ENCODE data around the gene PPARA. TPM values are rescaled to one million over a fixed set of nuclear protein-coding genes. Genes with fewer than 3 reads are reported as not detected.
A peak's percentile ranks its signal among the peaks of the same experiment; 100 is the strongest.

PPARA gene
- total and polyA plus RNA-seq, 2 of the 4 experiments (the other 2 are of a cell fraction) = 3.1 to 7.0 TPM

- peaks cover 5% of the 10 kb centered on the region; the same call in 1 of the 2 replicates for H3K9me1 ChIP-seq (ENCODE audit: insufficient read depth, low read length)
- H3K4me2 ChIP-seq (ENCODE audit: low read depth, low read length) = no peak overlapping the region
- dilution Hi-C loops (cut with HindIII; ENCODE audit: low sequenced_read_pairs, unreplicated experiment) = no loop called here
- peak overlapping the region; percentile 38; the same call in 1 of the 2 replicates for H4K91ac ChIP-seq (ENCODE audit: insufficient read depth, low read depth, low read length)
- BruUV-seq (replicated peaks) = no TSS peak
- TF ChIP-seq FOS (IDR thresholded peaks at IDR 0.05; ENCODE audit: low read depth, low read length) (no peak), POLR2A (IDR thresholded peaks at IDR 0.05; ENCODE audit: low read depth, low read length) (no peak), USF2 (IDR thresholded peaks at IDR 0.05; ENCODE audit: low read depth, low read length) (no peak), CTCF (conservative IDR thresholded peaks at IDR 0.05; ENCODE audit: low read depth, low read length) (no peak), MXI1 (IDR thresholded peaks at IDR 0.05; ENCODE audit: borderline replicate concordance, low read depth, low read length) (no peak), BHLHE40 (IDR thresholded peaks at IDR 0.05; ENCODE audit: low read depth, low read length) (no peak)
- no peak overlapping the region for H3K18ac ChIP-seq (ENCODE audit: low read depth, low read length)
- H2AFZ ChIP-seq (replicated peaks; ENCODE audit: low read length, poor library complexity) = peak overlapping the region; percentile 63
- H3K14ac ChIP-seq (replicated peaks; ENCODE audit: low read depth, low read length) = no peak overlapping the region
- intact Hi-C loops (cut with micrococcal nuclease) = no loop called here
- WGBS, 2 experiments (ENCODE audit: extremely low coverage in 2 of 2, insufficient read length in 1 of 2) = 94% methylated on average over 4 of the region's 19 CpGs; no CpG with 5 or more reads in 1 of the 2 experiments
- H4K5ac ChIP-seq (ENCODE audit: low read depth, low read length) = no peak overlapping the region
- no peak overlapping the region for H3K56ac ChIP-seq (ENCODE audit: extremely low read depth, insufficient read depth, low read length)
- H2AK9ac ChIP-seq (replicated peaks; ENCODE audit: low read depth, low read length, poor library complexity) = peak overlapping the region; percentile 83
- no peaks in the 10 kb centered on the region for H3K9me3 ChIP-seq (ENCODE audit: control insufficient read depth, insufficient read depth, low read length)
- POLR2A ChIA-PET (ENCODE audit: unreplicated experiment) = no interaction called here
- ATAC-seq (ENCODE audit: low read depth) (no peak), DNase-seq (no peak)
- peak overlapping the region; percentile 15; the same call in 1 of the 2 replicates for H3K4ac ChIP-seq (ENCODE audit: low read depth, low read length)
- H4K20me1 ChIP-seq (ENCODE audit: insufficient read depth, low read length) = peaks cover 55% of the 10 kb centered on the region
- H2BK15ac ChIP-seq (ENCODE audit: low read depth, low read length) = no peak overlapping the region
- H2AK5ac ChIP-seq (ENCODE audit: low read depth, low read length) = peak overlapping the region; percentile 8; the same call in 1 of the 2 replicates
- no peak overlapping the region for H3K4me3 ChIP-seq (ENCODE audit: insufficient read depth, low read depth, low read length)
- H3K23ac ChIP-seq (ENCODE audit: low read depth, low read length) = no peak overlapping the region
- CTCF ChIA-PET = no interaction called here
- no peak overlapping the region for H3K9ac ChIP-seq (ENCODE audit: low read depth, low read length)
- no peak overlapping the region for H2BK20ac ChIP-seq (ENCODE audit: low read depth, low read length)
- peaks cover 40% of the 10 kb centered on the region for H3K4me1 ChIP-seq (ENCODE audit: control insufficient read depth, insufficient read depth, low read length)
- H3K27ac ChIP-seq (ENCODE audit: insufficient read depth, low read length) = peak overlapping the region; percentile 47; the same call in 1 of the 2 replicates
- no peak overlapping the region for H2BK120ac ChIP-seq (ENCODE audit: low read depth, low read length)
- H4K8ac ChIP-seq (ENCODE audit: low read depth in 2 of 2, low read length in 2 of 2) = 0 out of 4 replicates have a peak overlapping the region, but pooled peaks of 1 of the 2 experiments have one; percentile 3
- peaks cover 28 to 82% of the 10 kb centered on the region in 2 experiments for H3K79me1 ChIP-seq (ENCODE audit: low read depth in 1 of 2, low read length in 2 of 2)
- in situ Hi-C loops (cut with MboI; ENCODE audit: low sequenced_read_pairs) = no loop called here
- H3K27me3 ChIP-seq (ENCODE audit: control insufficient read depth, insufficient read depth, low read length) = no peaks in the 10 kb centered on the region
- peaks cover 69% of the 10 kb centered on the region for H3K36me3 ChIP-seq (ENCODE audit: control insufficient read depth, insufficient read depth, low read length)
- no peak overlapping the region for H2BK5ac ChIP-seq (ENCODE audit: low read depth, low read length, poor library complexity, severe bottlenecking)
Observed at GRCh38 chr22:46106279-46107022, 43.9 kb upstream of the PPARA start.

All from IMR-90 (cell line).